Kidney epithelial cell (primary cell): ENCODE measurements around the gene TENM4. TPM values are rescaled to one million over a fixed set of nuclear protein-coding genes. Genes with fewer than 3 reads are reported as not detected.

Experiments used
- DNase-seq: peaks from one replicate; pipeline ENCODE4 v3.0.0-alpha.2; 2010; ENCODE audit warnings: low read depth
- H3K27me3 ChIP-seq: 2 replicates; pipeline ENCODE4 v1.6.0; 2011; ENCODE audit warnings: low read length; ENCODE audit not compliant: control insufficient read depth, insufficient read depth
- H3K36me3 ChIP-seq: 2 replicates; pipeline ENCODE4 v1.5.1; 2011; ENCODE audit warnings: low read length; ENCODE audit not compliant: control insufficient read depth, insufficient read depth
- H3K4me3 ChIP-seq: 2 replicates; pipeline ENCODE4 v1.5.1; 2011; ENCODE audit warnings: low read depth, mild to moderate bottlenecking, control low read depth, low read length
- CTCF ChIP-seq: IDR thresholded peaks from 2 replicates; pipeline ENCODE4 v1.5.1; 2011; ENCODE audit warnings: mild to moderate bottlenecking, moderate library complexity, low read length, control low read depth, inconsistent platforms; ENCODE audit not compliant: insufficient read depth, poor library complexity, severe bottlenecking
- total RNA-seq: library from RNA; depleted of rRNA; stranded (reverse); fragments of >200 nt; gene quantifications from 2 replicates; pipeline ENCODE4 v1.2.3, GENCODE V29; 2015

TENM4 gene
- total RNA-seq, 1 donor from 2014 or later: 35.3 TPM

GRCh38 chr11:78801161-78801884 is 639.5 kb downstream of the TENM4 start:
- no peak for TF ChIP-seq CTCF
- DNase-seq: peak; percentile 75
- Histone ChIP-seq H3K27me3 (no peaks in the 10 kb centered on the region), H3K4me3 (no peak overlapping the region), H3K36me3 (no peaks in the 10 kb centered on the region)

- Histone ChIP-seq H3K27me3 (no peaks in the 10 kb centered on the region), H3K36me3 (no peaks in the 10 kb centered on the region), H3K4me3 (no peak overlapping the region)
- DNase-seq: no peak
- no peak for TF ChIP-seq CTCF
Observed at GRCh38 chr11:78800756-78801155, 640.1 kb downstream of the TENM4 start.

GRCh38 chr11:78800096-78800690 is 640.6 kb downstream of the TENM4 start:
- no peak for TF ChIP-seq CTCF
- H3K4me3 ChIP-seq: no peak overlapping the region
- no peaks in the 10 kb centered on the region for H3K27me3 ChIP-seq
- no peaks in the 10 kb centered on the region for H3K36me3 ChIP-seq
- no peak for DNase-seq

GRCh38 chr11:78798663-78799062 is 642.2 kb downstream of the TENM4 start:
- peak; percentile 90 for TF ChIP-seq CTCF
- DNase-seq: no peak
- Histone ChIP-seq H3K27me3 (no peaks in the 10 kb centered on the region), H3K36me3 (no peaks in the 10 kb centered on the region), H3K4me3 (no peak overlapping the region)

- no peaks in the 10 kb centered on the region for H3K27me3 ChIP-seq
- no peak for TF ChIP-seq CTCF
- H3K36me3 ChIP-seq: no peaks in the 10 kb centered on the region
- DNase-seq: no peak
- H3K4me3 ChIP-seq: no peak overlapping the region
Observed at GRCh38 chr11:78797559-78797958, 643.3 kb downstream of the TENM4 start.
